GM12878 (cell line): Measurements from ENCODE around the gene FAM78A. TPM values are rescaled to one million over a fixed set of nuclear protein-coding genes. Genes with fewer than 3 reads are reported as not detected.

ENCODE experiments used
- KAT2A ChIP-seq: conservative IDR thresholded peaks from 2 replicates; pipeline ENCODE4 v1.6.1; 2011; ENCODE audit warnings: low read depth, low read length; ENCODE audit not compliant: control insufficient read depth
- MEF2B ChIP-seq: fragments of 450-650 bp; IDR thresholded peaks from 2 replicates; pipeline ENCODE4 v1.6.1; 2018; ENCODE audit warnings: mild to moderate bottlenecking, moderate library complexity; ENCODE audit not compliant: partially characterized antibody, poor library complexity, severe bottlenecking
- NR2C1 ChIP-seq: fragments of 450-650 bp; IDR thresholded peaks from 2 replicates; pipeline ENCODE4 v1.6.1; 2017; ENCODE audit warnings: antibody characterized with exemption, mild to moderate bottlenecking, moderate library complexity
- RAD51 ChIP-seq: fragments of 450-650 bp; IDR thresholded peaks from 2 replicates; pipeline ENCODE4 v1.6.1; 2016; ENCODE audit warnings: moderate library complexity, mild to moderate bottlenecking, inconsistent platforms
- SREBF1 ChIP-seq: IDR thresholded peaks from 2 replicates; pipeline ENCODE4 v1.6.1; 2012; ENCODE audit warnings: mild to moderate bottlenecking, low read length
- YBX1 ChIP-seq: fragments of 450-650 bp; IDR thresholded peaks from 2 replicates; pipeline ENCODE4 v1.6.1; 2016; ENCODE audit warnings: antibody characterized with exemption
- ZNF24 ChIP-seq: fragments of 450-650 bp; IDR thresholded peaks from 2 replicates; pipeline ENCODE4 v1.6.1; 2017; ENCODE audit warnings: antibody characterized with exemption, mild to moderate bottlenecking
- ZNF384 ChIP-seq: IDR thresholded peaks from 2 replicates; pipeline ENCODE4 v1.6.1; 2012; ENCODE audit warnings: low read depth, mild to moderate bottlenecking, low read length, improper control_type of control experiment, borderline replicate concordance
- polyA plus RNA-seq, 11 experiments: library from polyadenylated mRNA; depleted of rRNA in 4 of 11; unstranded in 6 of 11; stranded (reverse) in 5 of 11; fragments of >200 nt; fragmentation: Nextera tagmentation in 4 of 11; fragmentation: Illumina TruSeq in 1 of 11; extraction: Ambion mirVana in 4 of 11; extraction: Trizol in 1 of 11; gene quantifications; 1 replicate in 1 of 11; 2 replicates in 10 of 11; pipeline versions ENCODE4 v1.2.1 to v1.2.3, GENCODE V29; 2011 to 2016; ENCODE audit warnings: inconsistent platforms in 2 of 11, missing spikeins in 2 of 11, low read depth in 1 of 11
- total RNA-seq, 4 experiments: library from RNA; depleted of rRNA in 3 of 4; stranded (reverse); fragments of >200 nt in 3 of 4; fragmentation: Illumina TruSeq in 1 of 4; extraction: Trizol in 1 of 4; gene quantifications; 2 replicates each; pipeline versions ENCODE4 v1.2.1 to v1.2.3, GENCODE V29; 2013 to 2021
- TF ChIP-seq, protein P1 (sequence below): fragments of 450-650 bp; IDR thresholded peaks from 2 replicates; pipeline ENCODE4 v1.6.1; 2017; ENCODE audit warnings: mild to moderate bottlenecking, moderate library complexity

FAM78A gene
- total and polyA plus RNA-seq, 10 of the 15 experiments (the other 5 are each of a cell fraction or from before 2014, with no cell fraction given) = 0.18 to 32.5 (median 12.2) TPM

DNA sequence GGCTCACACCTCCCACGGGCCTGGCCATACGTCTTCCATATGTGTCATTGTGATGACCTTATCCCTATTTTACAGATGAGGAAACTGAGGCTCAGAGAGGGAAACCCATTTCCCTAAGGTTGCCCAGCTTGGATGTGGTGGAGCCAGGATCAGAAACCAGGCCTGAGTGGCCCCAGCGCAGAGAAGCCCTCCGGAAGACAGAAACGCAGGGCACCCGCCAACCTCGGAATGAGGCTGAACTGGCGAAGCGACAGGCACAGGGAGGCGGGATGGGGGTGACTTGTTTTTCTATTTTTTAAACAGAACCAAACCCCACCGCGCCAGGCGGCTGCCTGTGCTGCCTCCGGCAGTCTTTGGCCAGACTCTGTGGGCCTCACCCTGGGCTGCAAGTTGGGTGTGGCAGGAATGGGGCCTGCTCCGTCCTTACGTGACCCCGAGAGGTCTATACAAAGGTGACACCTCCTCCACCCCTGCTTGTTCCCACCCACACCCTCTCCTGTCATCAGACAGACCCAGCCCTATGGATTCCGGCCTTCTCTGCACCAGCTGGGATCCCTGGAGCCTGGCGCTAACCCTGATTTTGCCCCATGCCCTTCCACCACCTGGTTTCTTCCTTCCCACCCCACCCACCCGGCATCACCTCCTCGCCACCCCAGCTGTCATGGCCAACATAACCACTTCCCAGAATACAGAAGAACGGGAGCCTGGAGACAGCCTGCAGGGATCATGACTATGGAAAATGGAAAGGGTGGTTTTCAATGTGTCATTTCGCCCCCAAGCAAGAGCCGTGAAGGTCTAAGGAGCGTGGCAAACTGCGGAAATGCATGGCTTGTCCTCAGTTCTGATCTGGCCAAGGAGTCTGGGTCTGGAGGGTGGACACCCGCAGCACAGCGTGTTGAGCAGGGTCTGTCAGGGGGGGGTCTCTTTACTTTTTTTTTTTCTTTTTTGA lies 36.8 kb upstream of the FAM78A start (continued):
- TF ChIP-seq, protein P1, sequence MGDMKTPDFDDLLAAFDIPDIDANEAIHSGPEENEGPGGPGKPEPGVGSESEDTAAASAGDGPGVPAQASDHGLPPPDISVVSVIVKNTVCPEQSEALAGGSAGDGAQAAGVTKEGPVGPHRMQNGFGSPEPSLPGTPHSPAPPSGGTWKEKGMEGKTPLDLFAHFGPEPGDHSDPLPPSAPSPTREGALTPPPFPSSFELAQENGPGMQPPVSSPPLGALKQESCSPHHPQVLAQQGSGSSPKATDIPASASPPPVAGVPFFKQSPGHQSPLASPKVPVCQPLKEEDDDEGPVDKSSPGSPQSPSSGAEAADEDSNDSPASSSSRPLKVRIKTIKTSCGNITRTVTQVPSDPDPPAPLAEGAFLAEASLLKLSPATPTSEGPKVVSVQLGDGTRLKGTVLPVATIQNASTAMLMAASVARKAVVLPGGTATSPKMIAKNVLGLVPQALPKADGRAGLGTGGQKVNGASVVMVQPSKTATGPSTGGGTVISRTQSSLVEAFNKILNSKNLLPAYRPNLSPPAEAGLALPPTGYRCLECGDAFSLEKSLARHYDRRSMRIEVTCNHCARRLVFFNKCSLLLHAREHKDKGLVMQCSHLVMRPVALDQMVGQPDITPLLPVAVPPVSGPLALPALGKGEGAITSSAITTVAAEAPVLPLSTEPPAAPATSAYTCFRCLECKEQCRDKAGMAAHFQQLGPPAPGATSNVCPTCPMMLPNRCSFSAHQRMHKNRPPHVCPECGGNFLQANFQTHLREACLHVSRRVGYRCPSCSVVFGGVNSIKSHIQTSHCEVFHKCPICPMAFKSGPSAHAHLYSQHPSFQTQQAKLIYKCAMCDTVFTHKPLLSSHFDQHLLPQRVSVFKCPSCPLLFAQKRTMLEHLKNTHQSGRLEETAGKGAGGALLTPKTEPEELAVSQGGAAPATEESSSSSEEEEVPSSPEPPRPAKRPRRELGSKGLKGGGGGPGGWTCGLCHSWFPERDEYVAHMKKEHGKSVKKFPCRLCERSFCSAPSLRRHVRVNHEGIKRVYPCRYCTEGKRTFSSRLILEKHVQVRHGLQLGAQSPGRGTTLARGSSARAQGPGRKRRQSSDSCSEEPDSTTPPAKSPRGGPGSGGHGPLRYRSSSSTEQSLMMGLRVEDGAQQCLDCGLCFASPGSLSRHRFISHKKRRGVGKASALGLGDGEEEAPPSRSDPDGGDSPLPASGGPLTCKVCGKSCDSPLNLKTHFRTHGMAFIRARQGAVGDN = no peak
- no peak for TF ChIP-seq ZNF24
- no peak for TF ChIP-seq RAD51
- no peak for TF ChIP-seq YBX1
- no peak for TF ChIP-seq NR2C1
- no peak for TF ChIP-seq KAT2A
- TF ChIP-seq MEF2B = no peak
- no peak for TF ChIP-seq SREBF1
- no peak for TF ChIP-seq ZNF384
